Measurements from ENCODE around the gene ATOX1. TPM values are rescaled to one million over a fixed set of nuclear protein-coding genes. Genes with fewer than 3 reads are reported as not detected.

Gene ATOX1
- total RNA-seq, 1 donor from 2014 or later = 101 TPM

DNA sequence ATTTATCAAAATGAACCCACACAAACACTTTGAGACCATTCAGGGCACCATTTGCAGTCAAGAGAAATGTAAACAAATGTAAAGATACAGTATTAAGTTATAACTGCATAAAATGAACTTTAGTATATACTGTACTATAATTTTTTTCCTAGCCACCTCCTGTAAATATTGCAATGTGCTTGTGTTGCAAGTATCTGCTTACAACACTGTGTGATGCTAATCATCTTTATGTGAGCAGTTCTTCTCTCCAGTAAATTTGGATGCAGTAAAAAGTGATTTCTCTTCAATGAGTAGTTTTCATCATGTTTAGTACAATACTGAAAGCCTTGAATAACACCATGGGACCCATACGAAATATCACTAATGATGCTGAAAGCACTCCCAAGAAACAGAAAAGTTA, 22.8 kb upstream of the ATOX1 start:
- no peak for DNase-seq (ENCODE audit: low spot score in 2 of 2, unreplicated experiment in 2 of 2)
- Mint-ChIP-seq H3K27ac (peak overlapping the region; percentile 5), H3K9me3 (no peaks in the 10 kb centered on the region), H3K36me3 (peaks cover 13% of the 10 kb centered on the region), H3K4me3 (no peak overlapping the region), H3K27me3 (ENCODE audit: low read depth) (no peaks in the 10 kb centered on the region), H3K4me1 (peaks cover 61% of the 10 kb centered on the region)
- TF ChIP-seq, protein P1, sequence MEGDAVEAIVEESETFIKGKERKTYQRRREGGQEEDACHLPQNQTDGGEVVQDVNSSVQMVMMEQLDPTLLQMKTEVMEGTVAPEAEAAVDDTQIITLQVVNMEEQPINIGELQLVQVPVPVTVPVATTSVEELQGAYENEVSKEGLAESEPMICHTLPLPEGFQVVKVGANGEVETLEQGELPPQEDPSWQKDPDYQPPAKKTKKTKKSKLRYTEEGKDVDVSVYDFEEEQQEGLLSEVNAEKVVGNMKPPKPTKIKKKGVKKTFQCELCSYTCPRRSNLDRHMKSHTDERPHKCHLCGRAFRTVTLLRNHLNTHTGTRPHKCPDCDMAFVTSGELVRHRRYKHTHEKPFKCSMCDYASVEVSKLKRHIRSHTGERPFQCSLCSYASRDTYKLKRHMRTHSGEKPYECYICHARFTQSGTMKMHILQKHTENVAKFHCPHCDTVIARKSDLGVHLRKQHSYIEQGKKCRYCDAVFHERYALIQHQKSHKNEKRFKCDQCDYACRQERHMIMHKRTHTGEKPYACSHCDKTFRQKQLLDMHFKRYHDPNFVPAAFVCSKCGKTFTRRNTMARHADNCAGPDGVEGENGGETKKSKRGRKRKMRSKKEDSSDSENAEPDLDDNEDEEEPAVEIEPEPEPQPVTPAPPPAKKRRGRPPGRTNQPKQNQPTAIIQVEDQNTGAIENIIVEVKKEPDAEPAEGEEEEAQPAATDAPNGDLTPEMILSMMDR (IDR thresholded peaks at IDR 0.05; ENCODE audit: unreplicated experiment) = no peak

DNA sequence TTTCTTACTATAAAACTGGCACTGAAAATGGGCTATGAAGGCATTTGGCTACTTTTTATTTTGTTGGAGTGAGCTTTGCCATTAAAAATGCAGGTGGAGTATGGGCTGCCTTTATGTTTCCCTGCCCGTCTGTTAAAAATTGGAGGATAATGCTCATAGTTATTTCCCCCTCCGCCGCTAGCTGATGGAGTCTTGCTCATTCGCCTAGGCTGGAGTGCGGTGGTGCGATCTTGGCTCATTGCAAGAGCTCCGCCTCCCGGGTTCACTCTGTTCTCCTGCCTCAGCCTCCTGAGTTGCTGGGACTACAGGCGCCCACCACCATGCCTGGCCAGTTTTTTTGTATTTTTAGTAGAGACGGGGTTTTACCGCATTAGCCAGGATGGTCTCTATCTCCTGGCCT, 21.9 kb upstream of the ATOX1 start:
- Mint-ChIP-seq H3K9me3 (no peaks in the 10 kb centered on the region), H3K36me3 (peaks cover 13% of the 10 kb centered on the region), H3K27ac (peak overlapping the region; percentile 71), H3K27me3 (ENCODE audit: low read depth) (no peaks in the 10 kb centered on the region), H3K4me1 (peaks cover 64% of the 10 kb centered on the region), H3K4me3 (no peak overlapping the region)
- DNase-seq (ENCODE audit: low spot score in 2 of 2, unreplicated experiment in 2 of 2) = no peak
- TF ChIP-seq, protein P1 (IDR thresholded peaks at IDR 0.05; ENCODE audit: unreplicated experiment) = no peak

DNA sequence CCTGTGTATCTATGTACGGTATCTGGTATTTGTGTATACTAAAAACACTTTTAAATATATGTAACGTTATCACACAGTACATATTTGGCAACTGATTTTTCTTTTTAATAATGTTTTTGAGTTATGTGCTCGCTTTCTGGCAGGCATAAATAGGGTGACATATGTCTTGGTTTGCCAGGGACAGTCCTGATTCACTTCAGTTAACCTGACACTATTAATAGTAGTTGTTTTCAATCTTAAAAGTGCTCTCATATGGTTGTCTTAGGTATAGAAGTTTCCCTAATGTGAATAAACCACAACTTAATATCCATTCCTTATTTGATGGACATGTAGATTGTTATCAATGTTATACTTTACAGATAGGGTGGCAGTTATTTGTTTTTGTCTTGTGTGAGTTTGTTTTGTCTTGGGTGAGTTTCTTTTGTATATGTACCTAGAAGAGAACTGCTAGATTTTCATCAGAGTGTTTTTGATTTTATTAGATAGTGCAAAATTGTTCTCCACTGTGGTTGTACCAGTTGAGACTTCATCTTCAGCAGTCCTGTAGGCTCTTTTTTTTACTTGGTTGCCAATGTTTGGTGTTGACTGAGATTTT, 21.2 kb upstream of the ATOX1 start:
- TF ChIP-seq, protein P1 (IDR thresholded peaks at IDR 0.05; ENCODE audit: unreplicated experiment) = no peak
- no peak for DNase-seq (ENCODE audit: low spot score in 2 of 2, unreplicated experiment in 2 of 2)
- Mint-ChIP-seq H3K9me3 (no peaks in the 10 kb centered on the region), H3K36me3 (peaks cover 13% of the 10 kb centered on the region), H3K4me3 (no peak overlapping the region), H3K4me1 (peaks cover 65% of the 10 kb centered on the region), H3K27ac (peak overlapping the region; percentile 68), H3K27me3 (ENCODE audit: low read depth) (no peaks in the 10 kb centered on the region)

DNA sequence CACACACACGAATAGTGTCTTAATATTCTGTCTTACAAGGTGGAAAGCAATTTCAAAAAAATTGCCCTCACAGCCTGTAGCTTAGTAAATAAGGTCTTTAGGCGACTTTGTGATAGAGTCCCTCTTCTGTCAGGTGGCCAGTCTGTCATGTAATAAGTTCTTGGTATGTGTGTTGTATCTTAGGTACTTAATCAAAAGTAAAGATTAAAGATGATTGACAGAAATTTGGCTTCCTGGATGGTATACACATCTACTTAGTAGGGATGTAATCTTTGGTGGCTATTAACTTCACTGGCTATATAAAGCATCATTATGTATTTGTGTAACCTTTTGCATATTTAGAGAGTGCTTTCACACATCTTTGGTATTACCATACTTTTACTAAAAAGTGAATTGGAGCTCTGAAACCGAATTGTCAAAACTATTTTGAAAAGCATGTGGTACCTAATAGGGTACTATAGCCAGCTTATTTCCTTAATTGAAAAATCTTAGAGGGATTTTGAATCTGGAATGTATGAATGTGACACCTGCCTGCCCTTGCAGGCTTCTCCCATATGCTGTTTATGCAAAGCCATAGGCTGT, 16.7 kb upstream of the ATOX1 start:
- Mint-ChIP-seq H3K9me3 (no peaks in the 10 kb centered on the region), H3K27ac (peak overlapping the region; percentile 32), H3K4me1 (peaks cover 63% of the 10 kb centered on the region), H3K36me3 (peaks cover 13% of the 10 kb centered on the region), H3K27me3 (ENCODE audit: low read depth) (no peaks in the 10 kb centered on the region), H3K4me3 (peak overlapping the region; percentile 42)
- TF ChIP-seq, protein P1 (IDR thresholded peaks at IDR 0.05; ENCODE audit: unreplicated experiment) = no peak
- DNase-seq (ENCODE audit: low spot score in 2 of 2, unreplicated experiment in 2 of 2) = no peak

DNA sequence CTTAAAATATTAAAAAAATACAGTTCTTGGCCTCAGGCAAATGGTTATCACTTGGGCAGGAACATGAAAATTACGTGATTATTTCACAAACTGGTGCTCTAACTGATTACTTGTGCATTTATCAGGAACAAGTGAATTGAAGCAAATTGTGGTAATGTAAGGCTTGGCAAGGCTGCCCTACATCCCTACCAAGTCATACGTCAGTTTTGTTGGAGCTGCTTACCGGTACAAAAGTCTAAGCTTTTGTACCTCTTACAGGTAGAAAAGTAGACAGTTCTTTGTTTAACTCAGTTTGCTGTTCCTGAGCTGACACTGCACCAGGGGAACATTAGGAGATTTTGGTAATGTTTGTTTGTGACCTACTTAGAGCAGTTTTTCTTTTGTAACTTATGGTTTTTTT, 15.5 kb upstream of the ATOX1 start:
- no peaks in the 10 kb centered on the region for H3K27me3 Mint-ChIP-seq (ENCODE audit: low read depth)
- TF ChIP-seq, protein P1 (IDR thresholded peaks at IDR 0.05; ENCODE audit: unreplicated experiment) = no peak
- H3K4me1 Mint-ChIP-seq = peaks cover 54% of the 10 kb centered on the region
- H3K27ac Mint-ChIP-seq = peak overlapping the region; percentile 10
- no peaks in the 10 kb centered on the region for H3K9me3 Mint-ChIP-seq
- no peak for DNase-seq (ENCODE audit: low spot score in 2 of 2, unreplicated experiment in 2 of 2)
- peak overlapping the region; percentile 81 for H3K4me3 Mint-ChIP-seq
- peaks cover 9% of the 10 kb centered on the region for H3K36me3 Mint-ChIP-seq
